Bladder microvascular endothelial cell (primary cell): ENCODE measurements around the gene ANKRD34B. TPM values are rescaled to one million over a fixed set of nuclear protein-coding genes. Genes with fewer than 3 reads are reported as not detected.

ENCODE experiments used
- total RNA-seq: library from RNA; depleted of rRNA; stranded (reverse); fragments of >200 nt; gene quantifications from 2 replicates; pipeline ENCODE4 v1.2.3, GENCODE V29; 2014

The ANKRD34B gene
- not detected in 2 replicates for total RNA-seq

DNA sequence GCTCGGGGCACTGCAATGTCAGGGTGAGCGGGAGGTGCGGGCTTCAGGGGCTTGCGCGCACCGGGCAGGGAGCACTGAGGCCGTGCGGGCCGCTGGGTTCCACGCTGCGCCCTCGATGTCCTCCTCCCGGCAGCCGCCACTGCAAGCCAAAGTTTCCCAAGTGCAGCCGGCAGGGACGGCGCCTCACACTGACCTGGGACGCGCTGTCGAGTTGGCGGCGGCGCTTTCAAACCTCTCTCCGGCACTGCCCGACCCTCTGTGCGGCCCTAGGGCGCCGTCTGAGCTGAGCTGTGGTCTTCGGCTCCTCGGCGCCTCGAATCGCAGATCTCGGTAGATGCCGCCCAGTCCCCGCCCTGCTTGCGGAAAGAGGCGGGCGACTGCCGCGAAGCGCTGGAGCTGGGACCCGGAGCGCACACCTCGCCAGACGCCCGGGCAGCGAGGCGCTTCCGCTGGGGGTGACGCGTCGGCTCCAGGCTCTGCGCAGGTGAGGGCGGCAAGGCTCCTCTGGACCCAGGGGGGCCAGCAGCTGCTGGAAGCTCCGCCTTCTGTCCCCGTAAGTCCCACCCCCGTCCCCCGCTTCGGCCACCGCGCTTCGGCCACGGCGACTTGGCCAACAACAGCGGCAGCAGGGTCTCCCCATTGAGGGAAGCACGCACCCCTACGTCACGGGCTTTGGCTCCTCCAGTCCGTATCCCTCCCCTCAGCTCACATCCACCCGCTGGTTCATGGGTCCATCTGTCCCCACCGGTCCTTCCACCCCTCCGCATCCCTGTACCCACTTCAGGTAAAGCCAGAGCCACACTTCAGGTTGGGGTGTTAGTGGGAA is at the start of gene ANKRD34B:
Gene ANKRD34B (minus strand): TSS at position 320 of the 826 bp plus-strand sequence. CDS start 10,261 bp downstream, outside the sequence.

Other genes starting within 250 kb of the ANKRD34B start
- 22.7 and 48.6 TPM in 2 replicates for gene ZFYVE16, start 162.2 kb downstream of the ANKRD34B start, total RNA-seq
- 1.9 and 4.2 TPM in 2 replicates for gene FAM151B, start 82.2 kb downstream of the ANKRD34B start, total RNA-seq
- 5.3 and 10.2 TPM in 2 replicates for gene MSH3, start 84.4 kb upstream of the ANKRD34B start, total RNA-seq
- gene DHFR, start 84.7 kb upstream of the ANKRD34B start, total RNA-seq: 19.5 and 20.6 TPM in 2 replicates